Glomerular endothelial cell (primary cell): Measurements from ENCODE around the gene VSIG8. TPM values are rescaled to one million over a fixed set of nuclear protein-coding genes. Genes with fewer than 3 reads are reported as not detected.
A peak's percentile ranks its signal among the peaks of the same experiment; 100 is the strongest.

Experiments used
- DNase-seq: peaks from one replicate; pipeline ENCODE4 v3.0.0-alpha.2; 2011; ENCODE audit warnings: low read depth, low spot score; ENCODE audit errors: extremely low read depth
- total RNA-seq: library from RNA; depleted of rRNA; stranded (reverse); fragments of >200 nt; gene quantifications from 2 replicates; pipeline ENCODE4 v1.2.3, GENCODE V29; 2015

The VSIG8 gene
- total RNA-seq, 1 donor from 2014 or later: 0.35 TPM

DNA sequence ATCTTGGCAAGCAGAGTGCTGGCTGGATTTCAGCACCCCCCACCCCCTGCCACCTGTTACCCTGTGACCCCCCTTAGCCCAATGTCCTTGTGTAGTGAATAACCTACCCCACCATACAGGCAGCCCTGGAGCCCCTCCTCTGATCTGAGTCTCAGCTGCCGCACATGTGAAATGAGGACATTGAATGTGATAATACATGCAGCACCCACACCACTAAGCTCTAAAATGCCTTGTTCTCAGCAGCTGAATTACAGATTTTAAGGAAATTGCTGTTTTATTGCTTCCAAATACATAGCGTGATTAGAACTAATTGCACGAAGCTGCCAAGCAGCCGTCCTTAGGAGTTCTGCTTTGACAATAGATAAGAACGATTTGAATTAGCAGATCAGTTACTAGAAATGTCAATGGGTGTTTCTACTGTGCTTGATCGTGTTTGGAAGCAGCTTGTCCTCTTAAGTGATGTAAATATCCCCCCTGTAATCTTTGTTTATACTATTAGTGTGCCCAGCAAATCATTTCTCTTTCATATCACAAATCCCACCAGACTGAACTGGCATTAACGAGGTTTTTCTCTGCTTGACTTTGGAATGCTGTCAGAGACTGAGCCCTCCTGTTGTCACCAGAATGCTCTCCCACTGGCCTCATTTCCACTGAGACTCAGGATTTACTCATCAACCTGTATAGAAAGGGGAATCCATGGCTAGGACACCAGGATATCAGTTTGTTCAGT is 30.9 kb downstream of the VSIG8 start:
- no peak for DNase-seq

DNA sequence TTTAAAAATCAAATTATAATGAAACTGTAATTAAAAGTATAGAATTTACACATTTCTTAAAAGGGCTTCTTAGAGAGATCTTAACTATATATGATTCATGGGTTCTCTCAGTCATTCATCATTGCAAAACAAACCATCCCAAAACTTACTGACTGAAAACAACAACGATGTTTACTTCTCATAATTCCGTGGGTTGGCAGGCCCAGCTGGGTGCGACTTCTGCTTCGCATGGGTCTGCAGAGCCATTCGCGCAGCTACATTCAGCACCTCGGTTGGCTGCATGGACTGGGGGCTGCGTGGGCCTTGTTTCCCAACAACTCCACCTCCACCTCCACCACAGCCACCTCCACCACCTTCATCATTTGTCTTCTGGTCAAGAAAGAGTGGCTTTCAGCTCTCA is 31.7 kb downstream of the VSIG8 start:
- DNase-seq: no peak

DNA sequence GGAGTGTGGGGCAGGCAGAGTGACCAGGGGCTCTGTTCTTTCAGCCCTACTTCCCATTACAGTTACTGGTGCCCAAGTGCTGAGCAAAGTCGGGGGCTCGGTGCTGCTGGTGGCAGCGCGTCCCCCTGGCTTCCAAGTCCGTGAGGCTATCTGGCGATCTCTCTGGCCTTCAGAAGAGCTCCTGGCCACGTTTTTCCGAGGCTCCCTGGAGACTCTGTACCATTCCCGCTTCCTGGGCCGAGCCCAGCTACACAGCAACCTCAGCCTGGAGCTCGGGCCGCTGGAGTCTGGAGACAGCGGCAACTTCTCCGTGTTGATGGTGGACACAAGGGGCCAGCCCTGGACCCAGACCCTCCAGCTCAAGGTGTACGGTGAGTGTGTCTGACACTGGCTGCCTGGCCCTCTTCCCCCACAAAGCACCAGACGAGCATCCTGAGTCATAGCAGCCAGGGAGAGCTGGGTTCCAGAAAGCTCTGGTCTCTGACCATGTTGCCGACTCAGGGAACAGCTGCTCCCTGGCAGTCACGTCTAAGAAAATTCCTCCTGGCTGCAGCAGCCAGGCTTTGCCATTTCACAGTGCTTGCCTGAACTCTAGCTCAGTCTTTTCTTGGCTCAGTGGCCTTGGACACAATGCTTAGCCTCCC is 32.5 kb downstream of the VSIG8 start:
- DNase-seq: no peak

DNA sequence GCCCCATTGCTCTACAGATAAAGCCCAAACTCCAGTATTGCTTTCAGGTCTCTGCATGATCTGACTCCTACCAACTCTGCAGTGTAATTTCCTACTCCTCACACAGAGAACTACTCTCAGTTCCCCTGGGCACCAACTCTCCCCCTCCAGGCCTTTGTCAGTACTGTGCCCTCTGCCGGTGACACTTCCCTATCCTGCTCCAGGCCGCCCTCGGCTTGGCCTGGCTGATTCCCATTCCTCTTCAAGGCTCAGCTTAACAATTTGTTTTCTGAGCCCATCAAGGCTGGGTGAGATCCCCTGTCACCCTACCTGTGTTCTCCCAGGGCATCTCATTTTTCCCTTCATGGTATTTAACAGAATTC is 33.2 kb downstream of the VSIG8 start:
- DNase-seq: no peak

DNA sequence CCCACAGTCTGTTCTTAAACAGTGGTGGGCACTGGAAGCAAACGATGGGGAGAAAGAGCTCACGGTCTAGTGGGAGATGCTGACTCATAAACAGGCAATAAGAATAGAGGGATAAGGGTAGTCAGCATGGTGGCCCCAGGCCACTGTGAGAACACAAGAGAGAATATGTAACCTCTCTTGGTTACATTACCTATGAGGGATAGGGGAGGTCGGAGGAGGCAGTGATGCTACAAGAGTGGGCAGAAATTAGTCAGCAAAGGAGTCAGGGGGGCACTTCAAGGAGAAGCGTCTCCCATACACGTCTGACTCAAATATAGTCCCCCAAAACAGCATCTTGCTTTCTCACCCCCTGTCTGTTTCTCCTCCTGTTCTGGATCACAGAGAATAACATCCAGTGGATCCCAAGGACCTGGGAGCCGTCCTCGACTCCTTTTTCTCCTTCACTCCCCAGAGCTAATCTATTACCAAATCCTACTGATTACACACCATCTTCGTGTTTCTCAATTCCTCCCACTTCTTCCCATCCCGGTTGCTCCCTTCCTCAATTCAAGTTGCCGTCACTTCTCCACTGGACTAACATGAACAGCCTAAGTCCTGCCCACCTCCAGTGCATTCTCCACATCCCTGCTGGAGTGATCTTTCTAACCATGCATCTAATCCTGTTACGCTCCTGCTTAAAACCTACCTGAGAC is 33.7 kb downstream of the VSIG8 start:
- DNase-seq: no peak

DNA sequence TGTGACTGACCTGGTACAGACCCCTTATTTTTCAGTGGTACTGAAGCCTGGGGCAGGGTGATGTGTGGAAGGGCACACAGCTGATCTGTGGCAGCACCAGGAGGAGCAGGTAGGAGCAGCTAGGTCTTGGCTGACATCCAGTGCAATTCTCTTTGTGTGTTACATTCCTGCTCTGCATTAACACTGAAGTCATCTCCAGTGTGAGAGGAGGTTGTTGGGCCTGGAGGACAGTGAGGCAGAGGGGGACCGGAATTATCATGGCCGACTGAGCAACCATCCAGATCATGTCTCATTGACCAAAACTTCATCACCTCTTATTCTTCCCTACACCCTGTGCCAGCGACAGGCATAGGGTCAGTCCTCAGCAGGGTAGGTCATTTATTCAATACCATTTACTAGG is 34.3 kb downstream of the VSIG8 start:
- no peak for DNase-seq

DNA sequence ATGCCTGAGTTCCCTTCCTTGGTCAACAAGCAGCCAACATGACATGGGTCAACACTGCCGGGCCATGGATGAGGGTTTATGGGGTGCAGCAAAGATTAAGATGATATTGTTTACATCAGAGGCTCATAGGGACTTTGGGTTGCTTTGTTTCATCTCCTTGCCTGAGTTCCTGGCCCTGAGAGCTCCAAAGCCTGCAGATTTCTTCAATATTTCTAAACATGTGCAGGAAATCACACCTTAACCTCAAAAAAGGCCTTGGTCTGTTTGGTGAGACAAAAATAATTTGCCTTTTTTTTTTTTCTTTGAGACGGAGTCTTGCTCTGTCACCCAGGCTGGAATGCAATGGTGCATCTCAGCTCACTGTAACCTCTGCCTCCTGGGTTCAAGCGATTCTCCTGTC is 34.9 kb downstream of the VSIG8 start:
- no peak for DNase-seq

DNA sequence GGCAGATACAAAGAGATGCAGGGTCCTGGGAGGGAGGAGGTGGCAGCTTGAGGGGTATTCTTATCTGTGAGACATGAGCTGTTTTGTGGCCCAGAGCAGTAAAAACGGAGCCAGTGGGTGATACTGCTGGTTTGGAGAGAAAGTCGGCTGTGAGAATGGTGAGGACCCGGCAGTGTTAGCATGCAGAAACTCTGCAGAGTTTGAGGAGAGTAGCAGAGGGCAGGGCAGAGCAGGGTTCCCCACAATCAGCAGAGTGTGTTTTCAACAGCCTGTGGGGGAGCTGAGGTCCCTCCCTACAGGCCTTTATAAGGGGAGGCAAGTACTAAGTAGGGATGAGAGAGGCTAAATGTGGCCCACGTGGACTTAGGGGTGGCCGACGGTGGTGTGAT is 35.4 kb downstream of the VSIG8 start:
- no peak for DNase-seq

DNA sequence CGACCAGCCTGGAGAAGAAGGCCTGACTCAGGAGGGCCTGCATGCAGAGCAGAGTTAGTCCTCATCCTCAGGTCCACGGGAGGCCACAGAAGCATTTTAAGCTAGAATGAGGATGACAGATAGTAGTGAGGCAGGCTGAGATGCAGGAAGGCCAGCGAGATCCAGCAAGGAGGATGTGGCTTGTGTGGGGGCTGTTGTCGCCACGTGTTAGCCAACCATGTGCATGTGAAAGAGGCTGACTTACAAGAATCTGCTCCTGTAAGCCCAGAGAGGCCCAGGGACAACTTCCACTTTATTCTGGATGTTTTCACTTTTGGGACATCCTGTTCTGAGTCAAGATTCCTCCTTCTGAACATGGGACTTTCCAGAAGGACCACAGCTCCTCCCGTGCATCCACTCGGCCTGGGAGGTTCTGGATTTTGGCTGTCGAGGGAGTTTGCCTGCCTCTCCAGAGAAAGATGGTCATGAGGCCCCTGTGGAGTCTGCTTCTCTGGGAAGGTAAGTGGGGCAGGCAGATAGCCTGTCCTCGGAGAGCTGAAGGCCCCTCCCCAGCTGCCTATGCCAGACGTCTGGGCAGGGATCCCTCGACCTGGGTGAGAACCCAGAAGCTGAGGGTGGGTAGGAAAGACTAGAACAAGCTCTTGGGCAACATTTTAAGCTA is 35.9 kb downstream of the VSIG8 start, which contains the start of gene SLAMF8:
TSS of gene SLAMF8 (plus strand) at position 433 of the 661 bp plus-strand sequence. CDS start at position 459, 26 bp downstream.
- no peak for DNase-seq

DNA sequence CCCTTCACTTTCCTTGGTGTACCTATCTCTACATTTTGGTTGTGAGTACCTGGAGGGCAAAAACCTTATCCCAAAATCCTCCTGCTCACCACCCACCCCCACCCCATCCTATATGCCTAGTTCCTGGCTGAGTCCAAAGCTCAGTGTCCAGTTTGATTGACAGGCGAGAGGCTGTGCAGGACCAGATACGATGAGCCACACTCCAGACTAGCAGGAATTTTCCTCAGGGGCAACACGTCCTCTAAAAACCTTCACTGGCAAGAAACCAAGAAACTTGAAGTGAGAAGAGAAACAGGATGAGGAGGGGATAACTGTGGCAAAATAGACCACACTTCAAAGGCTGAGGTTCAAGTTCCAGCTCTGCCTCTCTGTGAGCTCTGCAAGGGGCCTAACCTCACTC is 36.9 kb downstream of the VSIG8 start:
- no peak for DNase-seq

DNA sequence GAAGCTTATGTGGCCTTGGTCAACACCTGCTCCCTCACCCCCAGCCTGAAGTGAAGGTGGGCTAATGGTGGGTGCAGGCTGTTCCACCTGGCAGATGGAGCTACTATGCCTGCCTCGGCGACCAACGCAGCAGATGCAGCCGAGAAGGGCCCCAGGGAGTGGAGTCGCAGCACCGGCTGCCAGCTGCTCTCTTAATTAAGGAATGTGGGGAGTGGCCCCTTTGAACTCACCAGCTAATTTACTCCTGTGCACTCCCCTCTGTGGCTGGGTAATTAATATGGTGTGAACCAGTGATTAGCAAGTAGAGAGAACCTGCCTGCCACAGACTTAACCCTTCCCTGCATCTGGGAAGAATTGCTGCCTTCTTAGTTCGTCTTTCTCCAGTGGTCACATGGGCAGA is 39.1 kb downstream of the VSIG8 start:
- DNase-seq: no peak

DNA sequence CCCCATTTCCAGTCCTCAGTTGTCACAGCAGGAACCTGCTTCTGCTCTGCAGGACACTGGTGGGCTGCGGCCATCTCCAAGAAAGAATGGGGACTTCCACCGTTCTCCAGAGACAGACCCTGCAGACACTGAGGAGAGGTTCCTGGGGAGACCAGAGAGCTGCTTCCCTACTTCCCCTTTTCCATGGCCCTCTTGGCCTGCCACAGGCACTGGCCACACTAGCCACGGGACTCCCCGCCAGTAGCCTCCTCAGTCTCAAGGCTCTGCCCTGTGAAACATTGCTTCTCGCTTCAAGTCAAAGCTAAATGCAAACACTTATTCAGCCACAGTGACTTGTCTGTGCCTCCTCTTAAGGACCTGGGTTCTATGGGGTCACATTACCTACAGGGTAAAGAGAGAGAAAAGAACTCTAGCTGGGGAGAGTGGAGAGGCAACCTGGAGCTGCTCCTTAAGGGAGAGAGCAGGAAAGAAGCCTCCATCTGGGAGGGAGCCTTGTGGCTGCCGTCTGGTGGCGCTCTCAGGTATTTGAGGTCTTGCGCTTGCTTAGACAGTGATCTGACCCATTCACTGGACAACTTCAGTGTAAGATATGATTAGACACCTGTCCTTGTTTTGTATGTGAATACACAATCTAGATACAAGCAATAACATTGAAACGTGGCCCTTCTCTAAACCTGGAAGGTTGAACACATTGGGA is 41.1 kb downstream of the VSIG8 start:
- no peak for DNase-seq

DNA sequence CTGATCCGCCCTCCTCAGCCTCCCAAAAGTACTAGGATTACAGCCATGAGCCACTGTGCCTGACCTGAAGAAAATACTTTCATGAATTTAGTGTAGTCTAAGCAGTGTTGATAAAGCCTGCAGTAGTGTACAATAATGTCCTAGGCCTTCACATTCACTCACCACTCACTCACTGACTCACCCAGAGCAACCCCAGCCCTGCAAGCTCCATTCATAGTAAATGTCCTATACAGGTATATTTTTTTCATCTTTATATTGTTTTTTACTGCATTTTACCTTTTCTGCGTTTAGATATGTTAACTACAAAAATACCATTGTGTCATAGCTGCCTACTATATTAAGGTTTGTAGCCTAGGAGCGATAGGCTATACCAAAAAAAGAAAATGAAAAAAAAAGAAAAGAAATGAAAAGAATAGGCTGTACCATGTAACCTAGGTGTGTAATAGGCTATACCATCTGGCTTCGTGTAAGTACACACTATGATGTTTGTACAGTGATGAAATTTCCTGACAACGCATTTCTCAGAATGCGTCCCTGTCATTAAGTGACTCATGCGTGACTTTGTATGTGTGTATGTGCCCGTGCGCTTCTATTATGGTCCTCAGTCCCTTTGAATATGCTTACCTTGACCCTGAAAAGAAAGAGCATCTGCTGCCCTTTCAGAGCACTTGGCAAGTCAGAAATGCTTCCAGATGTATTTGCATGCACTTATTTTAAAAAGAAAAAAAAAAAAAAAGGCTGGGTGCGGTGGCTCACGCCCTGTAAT is 45.0 kb downstream of the VSIG8 start:
- DNase-seq: peak; percentile 45

DNA sequence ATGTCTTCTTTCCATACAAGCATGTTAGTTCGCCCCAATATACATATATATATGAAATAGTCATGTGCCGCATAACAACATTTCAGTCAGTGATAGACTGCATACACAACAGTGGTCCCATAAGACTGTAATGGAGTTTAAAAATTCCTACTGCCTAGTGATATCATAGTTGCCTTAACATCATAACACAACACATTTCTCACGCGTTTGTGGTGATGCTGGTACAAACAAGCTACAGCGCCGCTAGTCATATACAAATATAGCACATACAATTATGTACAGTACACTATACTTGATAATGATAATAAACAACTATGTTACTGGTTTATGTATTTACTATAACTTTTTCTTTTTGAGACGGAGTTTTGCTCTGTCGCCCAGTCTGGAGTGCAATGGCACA is 46.5 kb downstream of the VSIG8 start:
- DNase-seq: no peak

DNA sequence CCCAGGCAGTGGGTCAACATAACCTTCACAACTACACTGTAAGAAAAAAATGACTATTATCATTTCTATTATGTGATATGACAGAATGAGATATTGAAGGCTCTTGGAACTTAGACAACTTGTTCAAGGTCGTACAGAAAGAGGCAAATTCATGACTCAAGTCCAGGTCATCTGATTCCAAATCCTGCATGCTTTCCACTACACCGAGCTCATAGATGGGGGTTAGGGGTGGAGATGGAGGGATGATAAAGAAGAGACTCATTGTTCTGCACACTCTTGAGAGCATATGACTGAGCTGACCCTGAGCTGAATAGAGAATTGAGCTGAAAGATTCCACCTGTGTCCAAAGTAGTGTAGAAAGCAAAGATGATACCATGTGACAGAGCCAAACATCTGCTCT is 57.5 kb downstream of the VSIG8 start:
- no peak for DNase-seq

Other genes starting within 250 kb of the VSIG8 start
- gene CRP, start 148.1 kb downstream of the VSIG8 start, total RNA-seq: not detected in 2 replicates
- 28.5 and 40.3 TPM in 2 replicates for gene DUSP23, start 81.7 kb downstream of the VSIG8 start, total RNA-seq
- gene FCRL6, start 60.3 kb downstream of the VSIG8 start, total RNA-seq: not detected in 2 replicates
- not detected in 2 replicates for gene SLAMF8, start 35.8 kb downstream of the VSIG8 start, total RNA-seq
- 0.53 and 0.73 TPM in 2 replicates for gene CFAP45, start 37.5 kb upstream of the VSIG8 start, total RNA-seq
- 715 and 718 TPM in 2 replicates for gene TAGLN2, start 62.9 kb upstream of the VSIG8 start, total RNA-seq
- 0.05 and 0.06 TPM in 2 replicates for gene IGSF9, start 83.0 kb upstream of the VSIG8 start, total RNA-seq
- not detected in 2 replicates for gene SLAMF9, start 91.6 kb upstream of the VSIG8 start, total RNA-seq
- 2.5 and 3.2 TPM in 2 replicates for gene PIGM, start 169.3 kb upstream of the VSIG8 start, total RNA-seq
- gene KCNJ10, start 207.5 kb upstream of the VSIG8 start, total RNA-seq: not detected in 2 replicates
- gene KCNJ9, start 218.9 kb upstream of the VSIG8 start, total RNA-seq: not detected in 2 replicates
- gene IGSF8, start 236.0 kb upstream of the VSIG8 start, total RNA-seq: 16.4 and 18.4 TPM in 2 replicates